D721Med (cell line): Measurements from ENCODE around the gene C8A.

ENCODE experiments used
- DNase-seq: peaks from one replicate; pipeline ENCODE4 v3.0.0; 2011; ENCODE audit warnings: low spot score; ENCODE audit not compliant: insufficient read length
- FAIRE-seq: peaks from 2 replicates; lab custom pipeline; 2011; peaks lifted over from hg19 to GRCh38; lab: Jason Lieb, UNC
- TF ChIP-seq, protein P1 (sequence below): IDR thresholded peaks from 2 replicates; pipeline ENCODE4 v1.5.1; 2012; ENCODE audit warnings: mild to moderate bottlenecking, control low read depth; ENCODE audit not compliant: insufficient read depth; ENCODE audit errors: missing control alignments

C8A gene

GRCh38 chr1:56939209-56939608 lies 84.6 kb downstream of the C8A start:
- FAIRE-seq (no peak), DNase-seq (no peak)
- TF ChIP-seq, protein P1, sequence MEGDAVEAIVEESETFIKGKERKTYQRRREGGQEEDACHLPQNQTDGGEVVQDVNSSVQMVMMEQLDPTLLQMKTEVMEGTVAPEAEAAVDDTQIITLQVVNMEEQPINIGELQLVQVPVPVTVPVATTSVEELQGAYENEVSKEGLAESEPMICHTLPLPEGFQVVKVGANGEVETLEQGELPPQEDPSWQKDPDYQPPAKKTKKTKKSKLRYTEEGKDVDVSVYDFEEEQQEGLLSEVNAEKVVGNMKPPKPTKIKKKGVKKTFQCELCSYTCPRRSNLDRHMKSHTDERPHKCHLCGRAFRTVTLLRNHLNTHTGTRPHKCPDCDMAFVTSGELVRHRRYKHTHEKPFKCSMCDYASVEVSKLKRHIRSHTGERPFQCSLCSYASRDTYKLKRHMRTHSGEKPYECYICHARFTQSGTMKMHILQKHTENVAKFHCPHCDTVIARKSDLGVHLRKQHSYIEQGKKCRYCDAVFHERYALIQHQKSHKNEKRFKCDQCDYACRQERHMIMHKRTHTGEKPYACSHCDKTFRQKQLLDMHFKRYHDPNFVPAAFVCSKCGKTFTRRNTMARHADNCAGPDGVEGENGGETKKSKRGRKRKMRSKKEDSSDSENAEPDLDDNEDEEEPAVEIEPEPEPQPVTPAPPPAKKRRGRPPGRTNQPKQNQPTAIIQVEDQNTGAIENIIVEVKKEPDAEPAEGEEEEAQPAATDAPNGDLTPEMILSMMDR, result no peak

DNA sequence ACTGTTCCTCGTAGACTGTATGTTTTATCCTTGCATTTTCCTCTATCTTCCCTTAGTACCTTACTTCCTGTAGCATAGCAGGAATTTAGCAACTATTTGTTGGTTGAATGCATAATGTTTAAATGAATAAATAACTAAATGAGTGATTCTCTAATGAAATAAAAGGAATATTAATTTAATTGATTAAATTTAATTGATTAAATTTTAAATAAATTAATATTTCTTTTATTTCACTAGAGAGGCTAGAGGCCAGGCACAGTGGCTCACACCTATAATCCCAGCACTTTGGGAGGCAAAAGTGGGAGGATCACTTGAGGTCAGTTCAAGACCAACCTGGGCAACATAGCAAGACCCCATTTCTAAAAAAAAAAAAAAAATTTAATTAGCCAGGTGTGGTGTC lies 85.4 kb downstream of the C8A start:
- FAIRE-seq (no peak), DNase-seq (no peak)
- TF ChIP-seq, protein P1, result no peak

DNA sequence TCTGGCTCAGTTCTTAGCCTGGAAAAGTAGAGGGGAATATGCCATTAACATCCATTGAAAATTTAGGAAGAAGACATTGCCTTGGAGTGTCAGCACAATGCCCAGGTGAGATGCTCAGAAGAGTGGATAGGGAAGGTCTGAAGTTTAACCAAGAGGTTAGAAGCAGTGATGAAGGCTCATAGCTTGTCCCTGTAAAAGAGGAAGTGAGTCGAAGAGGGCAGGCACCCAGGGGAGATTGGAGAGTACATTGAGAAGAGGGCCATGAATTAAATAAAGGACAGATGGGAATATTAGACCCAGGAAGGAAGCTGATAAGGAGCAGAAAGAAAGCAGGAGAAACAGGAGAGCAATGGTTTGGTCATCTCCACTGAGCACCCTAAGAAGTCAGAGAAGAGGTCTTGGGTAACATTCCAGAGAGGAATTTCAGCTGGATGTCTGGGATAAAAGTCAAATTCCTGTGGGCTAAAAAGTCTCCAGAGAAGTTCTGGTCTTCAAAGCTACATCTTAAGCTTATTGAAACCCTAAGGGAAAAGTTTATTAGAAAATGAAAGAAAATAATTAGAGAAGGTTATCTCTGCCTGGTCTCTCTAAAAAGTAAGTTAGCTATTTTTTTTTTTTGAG lies 93.9 kb downstream of the C8A start:
- TF ChIP-seq, protein P1, result no peak
- FAIRE-seq (no peak), DNase-seq (no peak)

DNA sequence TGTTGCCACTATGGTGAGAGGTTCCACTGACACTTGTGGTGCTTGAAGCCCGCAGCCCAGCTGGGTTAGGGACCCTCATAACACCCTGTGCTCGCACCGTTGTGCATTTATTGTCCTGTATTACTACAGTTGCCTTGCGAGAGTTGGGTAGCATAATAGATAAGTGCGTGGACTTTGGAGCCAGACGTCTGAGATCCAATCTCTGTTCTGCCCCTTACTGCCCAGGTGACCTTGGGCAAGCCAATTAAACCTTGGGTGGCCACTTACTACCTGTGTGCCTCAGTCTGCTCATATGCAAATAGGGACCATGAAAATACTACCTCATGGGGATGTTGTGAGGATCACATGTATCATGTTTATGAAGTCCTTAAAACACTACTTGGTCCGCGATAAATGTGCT lies 97.9 kb downstream of the C8A start:
- FAIRE-seq (no peak), DNase-seq (no peak)
- TF ChIP-seq, protein P1, result no peak

GRCh38 chr1:56953386-56953785 lies 98.8 kb downstream of the C8A start:
- FAIRE-seq (no peak), DNase-seq (no peak)
- TF ChIP-seq, protein P1, result no peak

DNA sequence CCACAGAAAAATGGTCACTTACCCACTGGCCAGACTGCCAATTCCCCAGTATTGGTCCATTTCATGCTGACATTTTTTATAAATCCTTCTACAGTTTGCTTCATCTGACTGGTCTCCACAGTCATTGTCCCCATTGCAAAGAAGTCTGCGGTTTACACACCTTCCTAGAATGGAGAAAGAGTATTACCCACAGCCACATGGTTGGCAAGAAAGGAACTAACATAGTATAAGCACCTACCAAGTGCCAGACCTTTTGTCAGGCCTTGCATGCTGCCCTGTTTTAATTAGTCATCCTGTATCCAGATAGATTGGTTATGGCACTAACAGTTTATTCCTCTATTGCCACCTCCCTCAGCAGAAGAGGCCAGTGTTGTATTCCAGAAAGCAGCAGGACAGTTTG lies 100.1 kb downstream of the C8A start:
- FAIRE-seq (no peak), DNase-seq (no peak)
- TF ChIP-seq, protein P1, result no peak

DNA sequence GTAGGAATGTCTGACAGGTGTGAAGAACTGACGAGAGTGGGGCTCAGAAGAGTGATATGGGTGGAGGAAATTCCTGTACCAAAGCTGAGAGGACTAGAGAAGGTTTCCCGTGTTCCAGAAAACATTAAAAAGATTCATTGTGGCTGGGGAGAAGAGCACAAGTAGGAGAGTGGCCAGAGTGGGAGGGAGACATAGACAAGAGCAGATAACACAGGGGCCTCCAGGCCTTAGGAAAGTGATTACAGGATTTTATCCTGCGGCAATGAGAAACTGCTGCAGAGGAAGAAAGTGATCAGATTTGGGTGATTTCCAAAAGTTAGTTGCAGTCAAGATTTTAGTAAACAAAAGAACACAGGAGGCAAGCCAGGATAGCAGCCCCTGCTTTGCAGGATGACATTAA lies 103.3 kb downstream of the C8A start:
- FAIRE-seq (no peak), DNase-seq (no peak)
- TF ChIP-seq, protein P1, result no peak
